HG03354 (cell line): ENCODE data around the gene NTSR2.

Source experiments
- ATAC-seq: cut with Tn5 transposase; IDR thresholded peaks from one replicate; pipeline ENCODE4 v1.9.1; 2021; ENCODE audit warnings: mild to moderate bottlenecking; ENCODE audit not compliant: unreplicated experiment, poor library complexity, severe bottlenecking

Gene NTSR2

GRCh38 chr2:11669454-11670291 is at the start of gene NTSR2:
Gene NTSR2 (minus strand): TSS chr2:11670195. CDS start chr2:11670129, 66 bp downstream.
- ATAC-seq, result no peak

GRCh38 chr2:11719230-11719977 is 49.4 kb upstream of the NTSR2 start:
- ATAC-seq, result no peak

GRCh38 chr2:11718606-11719005 is 48.6 kb upstream of the NTSR2 start:
- no peak for ATAC-seq

- ATAC-seq, result no peak
Measured at GRCh38 chr2:11717623-11718022, 47.6 kb upstream of the NTSR2 start.

- no peak for ATAC-seq
Measured at GRCh38 chr2:11716689-11717321, 46.8 kb upstream of the NTSR2 start.

GRCh38 chr2:11715987-11716652 is 46.1 kb upstream of the NTSR2 start:
- no peak for ATAC-seq

- no peak for ATAC-seq
Measured at GRCh38 chr2:11713815-11714214, 43.8 kb upstream of the NTSR2 start.

- ATAC-seq, result no peak
Measured at GRCh38 chr2:11712866-11713265, 42.9 kb upstream of the NTSR2 start.

GRCh38 chr2:11711751-11712150 is 41.8 kb upstream of the NTSR2 start:
- no peak for ATAC-seq

GRCh38 chr2:11711354-11711716 is 41.3 kb upstream of the NTSR2 start:
- ATAC-seq, result no peak

GRCh38 chr2:11710632-11711353 is 40.8 kb upstream of the NTSR2 start:
- no peak for ATAC-seq

- no peak for ATAC-seq
Measured at GRCh38 chr2:11710210-11710609, 40.2 kb upstream of the NTSR2 start.

- no peak for ATAC-seq
Measured at GRCh38 chr2:11709293-11709692, 39.3 kb upstream of the NTSR2 start.

- no peak for ATAC-seq
Measured at GRCh38 chr2:11708106-11708505, 38.1 kb upstream of the NTSR2 start.

- no peak for ATAC-seq
Measured at GRCh38 chr2:11705711-11706110, 35.7 kb upstream of the NTSR2 start.

GRCh38 chr2:11705063-11705462 is 35.1 kb upstream of the NTSR2 start:
- no peak for ATAC-seq

- ATAC-seq, result no peak
Measured at GRCh38 chr2:11703700-11704099, 33.7 kb upstream of the NTSR2 start.

GRCh38 chr2:11702946-11703345 is 33.0 kb upstream of the NTSR2 start:
- ATAC-seq, result no peak

GRCh38 chr2:11701751-11702301 is 31.8 kb upstream of the NTSR2 start:
- ATAC-seq, result no peak
